K562 treated with DMSO at 1 percent for 12 hours (cell line): ENCODE results near the gene ZNF697. TPM values are rescaled to one million over a fixed set of nuclear protein-coding genes. Genes with fewer than 3 reads are reported as not detected.

Experiments
- total RNA-seq: library from RNA; unstranded; fragments of 300-600 nt; gene quantifications from 2 replicates; pipeline ENCODE4 v1.2.3, GENCODE V29; 2022; ENCODE audit not compliant: insufficient read depth

Gene ZNF697
- 3.2 and 8.6 TPM in 2 replicates for total RNA-seq

GRCh38 chr1:119647734-119648619 is at the start of gene ZNF697:
TSS of gene ZNF697 (minus strand) at chr1:119648266. CDS start at chr1:119626100, 22,166 bp downstream.

Other genes with a start within 250 kb of the ZNF697 start
- gene HSD3B2, start 233.1 kb downstream of the ZNF697 start, total RNA-seq = not detected in 2 replicates
- not detected in 2 replicates for gene HSD3B1, start 141.1 kb downstream of the ZNF697 start, total RNA-seq
- gene PHGDH, start 63.7 kb upstream of the ZNF697 start, total RNA-seq = 871 and 937 TPM in 2 replicates
- not detected in 2 replicates for gene HMGCS2, start 120.6 kb upstream of the ZNF697 start, total RNA-seq
- not detected in 2 replicates for gene REG4, start 163.2 kb upstream of the ZNF697 start, total RNA-seq
- gene ADAM30, start 248.2 kb upstream of the ZNF697 start, total RNA-seq = not detected in 2 replicates